HG02938 (cell line): ENCODE data around the gene ESRRG.
A peak's percentile ranks its signal among the peaks of the same experiment; 100 is the strongest.

Source experiments
- ATAC-seq: cut with Tn5 transposase; IDR thresholded peaks from one replicate; pipeline ENCODE4 v1.9.1; 2021; ENCODE audit warnings: mild to moderate bottlenecking, moderate library complexity; ENCODE audit not compliant: unreplicated experiment

Gene ESRRG

DNA sequence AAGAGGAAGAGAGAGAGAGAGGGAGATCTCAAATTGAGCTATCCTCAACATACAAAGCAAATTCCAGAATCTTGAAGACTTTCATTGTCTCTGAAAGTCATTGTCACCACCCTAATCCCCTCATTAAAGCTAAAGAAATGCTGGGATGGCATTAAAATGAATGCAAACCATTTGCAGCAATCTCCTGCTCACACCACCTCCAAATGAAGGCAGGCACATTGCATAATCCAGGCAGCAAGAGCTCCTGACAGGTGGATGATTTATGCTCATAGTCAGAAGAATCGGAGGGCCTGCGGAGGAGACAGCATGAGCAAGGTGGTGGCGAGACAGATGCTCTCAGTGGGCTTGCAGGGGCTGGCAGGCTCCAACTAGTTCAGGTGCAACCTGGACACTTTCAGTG, 90.2 kb downstream of the ESRRG start:
- ATAC-seq = no peak

DNA sequence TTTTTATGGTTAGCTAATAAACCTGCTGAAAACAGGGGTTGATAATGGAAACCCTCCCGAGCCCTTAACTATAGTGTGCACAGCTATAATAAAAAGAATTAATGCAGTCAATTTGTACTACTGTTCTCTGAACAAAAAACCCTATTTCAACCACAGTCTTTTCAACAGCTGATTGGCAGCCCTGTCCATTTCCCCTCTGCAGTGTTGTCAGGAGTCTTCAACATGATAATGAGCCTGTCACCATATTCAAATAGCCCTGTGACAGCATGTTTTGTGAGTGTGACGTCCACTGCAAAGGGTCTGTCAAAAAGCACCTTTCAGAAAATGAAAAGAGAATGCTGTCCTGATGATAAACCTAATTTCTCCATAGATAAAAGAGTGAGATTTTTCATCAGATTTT, 92.7 kb downstream of the ESRRG start:
- ATAC-seq = no peak

DNA sequence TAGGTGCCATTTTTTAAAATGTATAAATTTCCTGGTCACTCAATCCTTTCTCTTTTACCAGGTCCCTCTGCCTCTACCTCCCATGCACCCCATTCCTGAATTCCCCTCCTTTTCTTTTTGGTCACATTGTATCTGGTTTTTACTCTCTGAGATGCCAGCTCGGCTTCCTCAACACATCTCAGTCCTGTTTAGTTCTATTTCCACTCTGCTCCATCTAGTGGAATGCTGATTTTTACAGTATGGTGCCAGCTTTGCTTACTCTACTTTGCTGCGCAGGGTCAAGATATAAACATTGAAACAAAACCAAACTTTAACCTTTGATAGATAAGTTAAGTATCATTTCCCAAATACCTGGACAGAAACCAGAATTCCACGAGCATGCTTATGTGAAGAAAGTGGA, 96.0 kb downstream of the ESRRG start:
- ATAC-seq = no peak

DNA sequence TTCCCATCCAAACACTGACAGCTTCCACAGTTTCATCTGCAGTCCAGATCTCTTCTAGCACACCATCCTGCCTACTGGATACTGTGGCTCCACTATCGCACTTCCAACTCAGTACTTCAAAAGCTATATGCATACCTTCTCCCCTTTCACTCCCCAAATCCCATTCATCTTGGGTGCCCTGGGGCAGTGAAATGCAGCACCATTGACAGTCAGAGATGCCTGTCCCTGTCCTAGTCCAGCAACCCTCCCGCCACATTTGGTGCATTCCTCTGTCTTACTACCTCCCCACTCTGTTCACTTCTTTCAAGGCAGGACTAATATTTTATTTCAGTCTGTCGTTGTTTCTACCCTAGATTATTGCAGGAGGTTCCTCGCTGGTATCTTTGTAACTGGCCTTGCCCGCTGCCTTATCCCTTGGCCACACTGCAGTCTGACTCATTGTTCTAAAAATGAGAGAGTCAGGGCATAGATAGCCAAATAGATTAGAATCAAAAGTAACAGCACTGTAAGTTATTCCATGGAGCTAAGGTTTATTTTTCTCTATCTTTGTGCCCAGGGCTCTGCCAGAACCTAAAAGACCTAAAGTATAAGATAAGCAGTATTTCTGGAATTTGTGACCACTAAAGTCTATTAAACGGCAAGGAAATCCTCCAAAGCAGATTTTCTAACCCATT, 96.7 kb downstream of the ESRRG start:
- ATAC-seq = no peak

DNA sequence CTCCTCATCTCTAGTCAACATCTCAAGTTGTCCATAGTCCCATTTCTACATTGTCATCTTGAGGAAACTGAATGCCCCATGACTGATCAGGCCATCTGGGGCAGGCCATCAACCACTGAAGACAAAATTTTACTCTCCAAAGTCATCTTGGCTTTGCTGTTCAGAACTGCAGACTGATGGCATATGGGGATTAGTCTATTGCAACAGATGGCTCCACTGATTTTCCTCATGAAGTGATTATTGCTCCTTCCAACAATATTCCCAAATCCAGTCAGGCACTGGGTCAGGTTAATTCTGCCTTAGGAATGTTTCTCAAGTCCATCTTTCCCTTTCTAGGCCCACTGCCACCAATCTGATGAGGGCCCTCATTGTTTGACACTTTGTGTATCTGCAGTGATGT, 101.7 kb downstream of the ESRRG start:
- ATAC-seq = no peak

DNA sequence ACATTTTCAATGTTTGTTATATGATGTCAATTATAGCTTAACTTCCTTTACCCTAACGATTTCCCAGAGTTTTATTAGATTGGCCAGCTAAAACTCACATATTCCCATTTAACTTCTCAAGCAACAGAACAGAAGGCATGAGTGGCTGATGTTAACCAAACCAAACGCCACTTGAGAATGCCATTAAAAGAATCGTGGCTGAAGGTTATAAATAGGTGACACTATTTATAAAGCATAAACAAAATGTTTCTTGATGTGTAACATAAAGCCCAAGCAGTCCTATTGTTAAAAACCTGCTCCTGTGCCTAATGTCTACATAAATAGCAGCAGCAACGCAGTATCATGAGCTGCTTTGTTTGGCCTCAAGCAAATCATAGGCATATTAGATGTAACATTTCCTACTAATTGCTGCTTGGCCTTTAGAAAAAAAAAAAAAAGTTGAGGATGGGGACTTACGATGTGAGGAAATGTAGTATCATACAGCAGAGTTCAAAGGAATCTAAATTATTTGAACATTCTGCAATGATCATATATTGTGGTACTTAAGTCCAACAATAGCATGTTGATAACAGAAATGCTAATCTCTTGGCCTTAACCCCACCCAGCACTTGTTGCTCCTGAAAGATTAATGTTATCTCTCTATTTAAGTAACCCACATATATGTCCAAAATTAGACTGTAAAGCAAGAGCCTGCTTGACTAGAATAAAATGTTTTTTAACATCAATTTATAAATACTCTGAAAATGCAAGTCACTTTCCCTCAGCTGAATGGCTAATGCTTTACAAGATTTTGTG, 106.0 kb downstream of the ESRRG start:
- ATAC-seq = no peak

DNA sequence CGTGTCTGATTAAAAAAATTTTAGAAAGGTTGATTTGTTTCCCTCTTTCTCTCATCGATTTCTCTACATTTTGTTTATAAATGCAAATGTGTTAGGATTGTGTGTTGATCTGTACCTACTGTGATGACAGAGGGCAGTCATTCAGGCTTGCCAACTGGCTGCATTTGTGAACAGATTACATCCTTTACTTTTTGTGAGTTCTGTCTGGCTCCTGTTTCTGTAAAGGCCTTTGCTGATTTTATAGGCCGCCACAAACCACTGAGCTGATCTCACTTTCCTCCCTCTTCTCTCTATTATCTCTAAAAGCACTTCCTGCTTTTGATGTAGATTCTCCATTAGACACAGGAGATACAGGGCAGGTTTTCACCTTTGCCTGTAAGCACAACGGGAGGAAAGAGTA, 106.8 kb downstream of the ESRRG start:
- no peak for ATAC-seq

DNA sequence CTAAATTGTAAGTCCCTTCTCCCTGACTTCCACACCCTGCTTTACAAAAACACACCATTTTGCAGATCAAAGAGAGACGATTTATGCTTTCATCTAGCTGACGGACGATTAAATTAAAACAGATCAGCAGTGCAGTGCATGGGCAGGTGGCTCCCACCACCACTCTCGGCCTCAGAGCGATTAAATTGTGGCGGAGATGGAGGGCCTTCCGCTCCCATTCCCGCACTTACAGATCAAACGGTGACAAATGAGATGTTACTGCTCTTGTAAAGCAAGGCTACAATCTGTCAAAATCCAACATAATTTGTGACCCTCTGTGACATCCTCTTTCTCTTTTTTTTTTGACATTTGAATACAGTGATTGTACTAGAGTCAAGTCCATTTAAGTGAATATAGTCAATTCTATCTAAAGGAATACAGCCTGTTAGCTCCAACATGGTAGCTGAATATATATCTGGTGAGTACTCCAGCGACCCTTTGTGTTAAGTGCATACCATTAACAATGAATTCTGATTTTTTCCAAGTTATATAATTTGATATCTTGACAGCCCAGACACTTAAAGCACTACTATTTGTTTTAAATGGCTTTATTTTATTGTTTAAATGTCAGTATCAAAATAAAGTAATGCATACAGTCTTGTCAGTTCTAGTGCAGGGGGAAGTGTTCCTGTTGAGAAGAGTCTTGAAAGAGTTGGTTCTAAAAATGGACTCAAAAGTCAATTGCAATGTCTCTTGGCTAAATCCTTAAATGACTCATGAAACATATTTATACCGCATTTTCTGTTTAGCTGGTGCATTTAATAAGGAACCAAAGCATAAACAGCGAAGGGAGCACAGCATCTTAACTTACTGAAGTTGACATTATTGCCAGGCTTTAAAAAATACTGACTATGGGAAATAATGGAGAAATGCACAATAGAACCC, 109.0 kb downstream of the ESRRG start:
- no peak for ATAC-seq

DNA sequence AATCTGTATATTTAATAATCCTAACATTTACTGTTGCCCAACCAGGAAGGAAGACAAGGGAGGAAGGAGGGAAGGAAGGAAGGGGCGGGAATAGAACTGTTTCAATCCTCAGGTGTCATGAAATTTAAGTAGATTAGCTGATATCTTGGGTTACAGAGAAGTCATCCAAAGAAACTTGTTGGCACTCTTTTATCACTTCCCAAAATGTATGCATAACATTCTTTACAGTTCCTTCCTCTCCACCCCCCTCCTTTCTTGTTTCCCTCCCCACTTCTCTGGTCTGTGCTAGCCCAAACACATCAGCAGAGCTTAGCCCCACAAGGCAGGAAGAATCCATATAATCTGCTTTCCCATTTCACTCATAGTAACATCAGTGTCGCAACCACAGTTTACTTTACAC, 110.9 kb downstream of the ESRRG start:
- ATAC-seq = no peak

DNA sequence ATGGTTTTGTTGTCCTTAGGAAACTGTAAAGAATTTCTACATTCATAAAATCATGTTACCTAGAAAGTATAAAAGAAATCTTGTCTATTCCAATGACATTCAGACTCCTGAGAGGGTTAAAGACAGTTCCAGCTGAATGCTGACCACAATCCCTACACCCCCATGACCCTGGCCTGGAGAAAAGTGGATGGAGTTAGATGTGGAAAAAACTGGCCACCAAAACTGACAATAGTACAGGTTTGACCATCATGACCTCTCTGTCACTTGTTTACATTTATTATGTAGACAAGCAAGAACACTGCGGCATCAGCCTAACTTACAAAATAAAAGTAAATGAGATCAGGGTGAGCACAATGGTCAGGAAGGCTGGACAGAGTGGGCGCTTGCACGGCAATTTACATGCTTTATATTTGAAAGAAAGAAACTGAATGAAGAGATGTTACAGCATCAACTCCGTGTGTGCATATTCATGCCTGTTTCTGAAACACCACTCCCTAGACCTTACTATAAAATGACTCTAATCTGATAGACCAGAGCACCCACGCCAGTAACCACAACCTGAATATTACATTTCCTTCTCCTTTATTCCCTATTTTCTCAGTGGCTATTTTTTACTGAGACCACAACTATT, 116.0 kb downstream of the ESRRG start:
- no peak for ATAC-seq

DNA sequence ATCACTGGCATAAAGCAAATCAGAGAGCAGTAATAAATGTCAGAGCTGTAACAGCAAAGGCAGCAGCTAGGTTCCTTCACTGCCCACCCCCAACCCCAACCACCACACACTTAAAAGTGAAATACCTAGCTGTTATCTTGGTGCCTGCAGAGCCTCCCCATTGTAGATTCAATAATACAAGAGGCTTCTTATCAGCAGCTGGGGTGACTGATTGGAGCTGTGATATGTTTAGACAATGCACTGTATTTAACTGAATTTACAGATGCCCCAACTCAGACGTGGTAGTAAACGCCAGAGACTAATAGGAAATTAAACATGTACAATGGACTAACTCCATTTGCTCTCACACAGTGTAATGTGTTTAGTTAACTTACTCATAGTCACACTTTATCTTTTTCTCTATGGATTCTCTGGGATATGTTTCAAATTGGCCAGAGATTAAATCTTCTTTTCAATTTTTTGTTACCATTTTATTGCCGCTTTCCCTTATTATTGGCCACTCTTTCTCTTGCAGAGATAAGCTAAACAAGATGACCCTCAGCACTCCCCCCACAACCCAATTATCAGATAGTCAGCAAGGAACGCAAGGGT, 117.1 kb downstream of the ESRRG start:
- no peak for ATAC-seq

DNA sequence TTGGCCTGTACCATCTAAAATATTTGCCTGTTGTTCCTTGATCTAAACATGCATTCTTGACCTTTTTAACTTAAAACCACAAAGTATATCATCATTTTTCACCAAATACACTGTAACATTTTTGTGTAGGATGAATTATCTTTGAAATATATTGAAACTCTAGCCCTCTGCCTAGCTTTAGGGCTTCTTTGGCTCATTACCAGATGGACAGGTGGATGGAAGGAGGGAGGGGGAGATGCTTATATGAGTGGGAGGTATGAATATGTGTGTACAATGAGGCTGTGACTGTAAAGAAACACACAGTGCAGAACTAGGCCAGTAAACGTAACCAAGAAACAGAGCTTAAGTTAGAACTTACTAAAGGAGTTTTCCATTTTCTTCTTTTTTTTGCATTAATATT, 118.5 kb downstream of the ESRRG start:
- ATAC-seq = no peak

DNA sequence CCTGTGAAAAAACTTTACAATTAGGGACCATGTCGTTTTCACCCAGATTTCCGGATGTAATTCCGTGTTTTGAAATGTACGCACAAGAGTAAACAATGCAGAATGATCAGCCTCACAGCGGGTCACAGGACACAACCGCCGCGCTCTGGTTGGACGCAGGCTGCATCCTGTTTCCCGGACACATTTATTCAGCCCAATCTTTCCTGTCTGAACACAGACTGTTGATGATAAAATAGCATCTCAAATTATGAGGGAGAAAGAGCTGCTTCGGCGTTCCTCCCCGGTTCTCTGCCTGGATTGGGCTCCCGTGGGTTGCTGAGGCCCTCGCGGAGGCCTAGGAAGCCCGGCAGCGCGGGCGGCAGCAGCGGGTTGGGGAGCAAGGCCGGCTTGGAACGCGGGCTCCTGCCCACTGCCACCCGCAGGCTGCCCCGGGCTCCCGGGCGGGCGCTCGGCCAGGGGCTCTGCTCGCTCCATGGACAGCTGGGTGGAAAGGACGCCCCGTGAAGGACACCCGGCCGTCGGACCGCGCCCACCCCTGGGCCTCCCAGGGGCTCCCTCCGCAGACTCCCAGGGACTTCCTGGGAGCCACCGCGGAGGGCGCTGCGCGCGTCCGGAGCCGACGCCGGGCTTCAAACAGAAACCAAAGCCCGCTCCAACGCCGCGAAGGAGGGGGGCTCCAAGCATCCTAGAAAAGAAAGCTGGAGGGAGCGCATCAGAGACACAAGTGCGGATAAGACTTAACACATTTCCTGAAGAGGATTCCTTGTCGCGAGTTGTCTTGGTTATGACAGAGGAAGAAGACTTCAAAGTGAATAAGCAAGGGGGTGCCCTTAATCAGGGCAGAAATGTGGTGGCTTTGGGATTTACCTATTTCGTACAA, 122.3 kb downstream of the ESRRG start:
- ATAC-seq = peak; percentile 86

DNA sequence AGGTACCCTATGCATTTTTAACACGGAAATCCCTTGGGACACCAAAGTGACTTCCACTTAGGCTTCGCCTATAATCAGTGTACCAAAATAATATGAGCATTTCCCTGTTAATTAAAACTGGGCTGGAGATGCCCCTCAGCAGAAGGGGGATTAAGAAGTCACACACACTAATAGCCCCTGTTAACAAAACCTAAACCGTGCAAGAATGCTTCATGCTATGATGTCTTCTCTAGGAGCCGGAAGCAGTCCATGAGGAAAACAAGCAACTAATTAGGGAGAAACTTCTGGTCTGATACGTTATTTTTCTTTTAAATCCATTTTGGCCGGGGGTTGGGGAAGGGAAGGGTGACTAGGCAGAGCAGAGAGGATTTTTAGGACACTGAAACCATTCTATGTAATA, 123.4 kb downstream of the ESRRG start:
- ATAC-seq = no peak

DNA sequence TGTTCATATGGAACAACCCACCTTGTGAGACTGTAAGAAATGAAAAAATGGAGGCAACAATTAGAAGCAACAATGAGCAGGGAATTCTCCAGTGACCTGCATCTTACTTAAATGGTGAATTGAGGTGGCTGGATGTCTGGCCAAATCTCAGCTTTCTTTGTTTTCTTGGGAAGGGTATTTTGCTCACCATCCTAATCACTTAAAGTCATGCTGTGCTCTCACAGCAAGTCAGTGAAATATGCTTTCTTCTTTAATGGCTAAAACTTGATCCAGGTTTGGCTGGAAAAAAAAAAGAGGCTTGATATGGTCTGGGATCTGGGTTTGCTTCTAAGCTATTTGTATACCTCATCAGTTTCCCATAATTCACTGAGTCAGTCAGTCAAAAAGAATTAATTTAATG, 124.8 kb downstream of the ESRRG start:
- ATAC-seq = no peak

DNA sequence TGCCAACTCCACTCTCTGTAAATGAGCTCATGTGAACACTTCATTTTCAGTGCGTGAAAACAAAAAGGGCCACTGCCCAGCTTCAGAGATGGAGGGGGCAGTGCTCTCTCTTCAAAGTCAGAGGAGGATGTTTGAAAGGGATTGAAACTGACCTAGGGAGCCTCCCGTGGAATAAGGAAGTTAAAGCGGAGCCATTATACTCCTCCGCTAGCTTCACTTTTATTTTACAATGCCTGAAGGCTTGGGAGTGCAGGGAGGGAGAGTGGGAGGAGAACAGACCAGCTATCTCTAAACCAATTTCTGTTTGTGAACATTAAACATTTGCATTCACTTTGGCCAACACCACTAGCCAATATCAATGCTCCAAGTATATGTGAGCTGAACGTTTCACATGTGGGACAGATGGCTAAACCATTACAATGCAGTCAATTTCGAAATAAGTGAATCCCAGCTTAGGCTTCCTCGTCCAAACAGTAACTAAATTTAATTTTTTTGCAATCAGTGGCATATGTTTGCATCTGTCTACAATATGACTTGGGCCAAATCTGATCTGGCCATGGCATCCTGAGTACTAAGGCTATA, 126.9 kb downstream of the ESRRG start:
- ATAC-seq = no peak

DNA sequence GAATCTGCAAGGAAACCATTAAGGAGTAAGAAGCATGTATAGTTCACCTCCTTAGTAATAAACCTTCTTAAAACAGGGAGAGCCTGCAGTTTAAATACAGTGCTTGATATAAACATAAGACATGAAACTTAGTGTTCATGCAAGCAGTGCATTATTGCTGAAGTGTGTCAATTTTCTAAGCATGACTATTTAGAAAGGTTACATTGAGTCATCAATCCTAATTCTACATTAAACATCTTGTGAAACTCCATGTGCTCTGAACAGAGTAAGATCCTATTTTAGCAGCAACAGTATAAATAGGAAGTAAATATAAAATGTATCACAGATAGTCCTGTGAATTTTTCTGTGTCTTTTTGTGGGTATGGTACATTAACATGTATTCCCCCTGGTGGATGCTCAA, 135.5 kb downstream of the ESRRG start:
- no peak for ATAC-seq

DNA sequence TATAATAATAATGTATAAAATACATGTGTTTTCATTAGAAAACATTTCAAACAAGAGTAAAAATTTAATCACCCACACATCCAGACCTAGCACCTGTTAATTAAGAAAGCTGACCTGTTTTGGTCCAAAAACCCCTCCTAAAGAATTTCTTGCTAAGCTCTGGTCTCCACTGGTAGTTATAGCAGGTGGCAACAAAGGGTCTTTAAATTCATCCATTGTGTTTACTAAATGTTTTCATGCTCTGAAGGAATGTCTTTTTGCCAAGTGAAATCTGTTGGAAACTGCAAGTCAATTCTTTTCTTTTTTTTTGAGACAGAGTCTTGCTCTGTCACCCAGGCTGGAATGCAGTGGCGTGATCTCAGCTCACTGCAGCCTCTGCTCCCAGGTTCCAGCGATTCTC, 141.1 kb downstream of the ESRRG start:
- ATAC-seq = no peak

DNA sequence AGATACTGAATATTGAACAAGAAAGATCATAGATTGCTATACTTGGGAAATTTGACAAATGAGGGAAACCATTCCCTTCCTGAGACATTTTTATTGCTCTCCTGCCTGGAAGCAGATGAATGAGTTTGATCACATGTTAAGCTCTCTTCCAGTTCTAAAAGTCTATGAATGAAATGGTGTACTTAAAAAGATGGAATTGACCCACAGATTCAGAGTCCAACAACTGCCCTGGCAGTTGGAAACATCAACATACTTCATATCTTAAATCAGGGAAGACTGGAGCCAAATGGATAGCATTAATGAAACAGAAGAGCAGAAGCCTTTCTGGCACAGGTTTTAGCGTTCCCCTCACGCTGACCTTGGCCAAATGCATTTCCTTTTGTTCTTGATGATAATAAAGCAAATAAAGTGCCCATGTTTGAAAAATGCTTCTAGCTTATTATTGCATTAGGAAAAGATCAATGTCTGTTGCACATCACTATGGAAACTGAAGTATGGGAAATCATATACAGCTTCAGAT, 142.6 kb downstream of the ESRRG start:
- no peak for ATAC-seq
